GM12891 (cell line): ENCODE results near the gene INSYN2B.

Source experiments
- POLR2A ChIP-seq: IDR thresholded peaks from 2 replicates; pipeline ENCODE4 v1.6.1; 2011; ENCODE audit warnings: low read depth, low read length, control low read depth
- POLR2AphosphoS5 ChIP-seq: IDR thresholded peaks from 2 replicates; pipeline ENCODE4 v1.6.1; 2011; ENCODE audit warnings: low read depth, low read length, control low read depth
- TAF1 ChIP-seq: IDR thresholded peaks from 2 replicates; pipeline ENCODE4 v1.6.1; 2011; ENCODE audit warnings: low read depth, low read length, control low read depth

- TF ChIP-seq POLR2AphosphoS5 = no peak
- no peak for TF ChIP-seq TAF1
- TF ChIP-seq POLR2A = no peak
Measured at GRCh38 chr5:169886033-169886432, 94.3 kb downstream of the INSYN2B start.
